OCI-LY7 (cell line): ENCODE measurements around the gene PON1. TPM values are rescaled to one million over a fixed set of nuclear protein-coding genes. Genes with fewer than 3 reads are reported as not detected.

ENCODE experiments used
- BruUV-seq: library from RNA; stranded (reverse); fragments of 400-500 nt; replicated peaks from 2 replicates; lab custom pipeline; 2021; lab: Mats Ljungman, UMichigan
- CTCF ChIA-PET: fragments of 300-600 bp; sonication (Branson Sonifier 250); formaldehyde crosslinking; loops from one replicate; lab custom pipeline; 2022; ENCODE audit warnings: antibody characterized with exemption; ENCODE audit not compliant: unreplicated experiment; lab: Charles Lee
- POLR2A ChIA-PET: fragments of 300-600 bp; sonication (Branson Sonifier 250); formaldehyde crosslinking; loops from one replicate; lab custom pipeline; 2022; ENCODE audit warnings: antibody characterized with exemption; lab: Charles Lee
- DNase-seq: peaks from one replicate; pipeline ENCODE4 v3.0.0-alpha.2; 2015; ENCODE audit warnings: low spot score
- H2AFZ ChIP-seq: fragments of 200-600 bp; sonication (generic), shearing (Covaris generic); 2 replicates; pipeline ENCODE4 v1.6.1; 2014; ENCODE audit warnings: mild to moderate bottlenecking, antibody characterized with exemption, low read length, moderate library complexity
- H3K27ac ChIP-seq: fragments of 200-600 bp; sonication (generic); 2 replicates; pipeline ENCODE4 v1.5.1; 2014; ENCODE audit warnings: mixed run types, low read depth, mild to moderate bottlenecking, moderate library complexity, low read length, inconsistent platforms; ENCODE audit not compliant: poor library complexity, severe bottlenecking
- H3K36me3 ChIP-seq: fragments of 200-600 bp; sonication (generic); 2 replicates; pipeline ENCODE4 v1.6.1; 2014; ENCODE audit warnings: mild to moderate bottlenecking, antibody characterized with exemption, low read length, moderate library complexity, mixed read lengths; ENCODE audit not compliant: insufficient read depth
- H3K4me1 ChIP-seq: fragments of 200-600 bp; sonication (generic); 2 replicates; pipeline ENCODE4 v1.5.1; 2014; ENCODE audit warnings: mild to moderate bottlenecking, low read length; ENCODE audit not compliant: insufficient read depth, poor library complexity, severe bottlenecking
- H3K4me2 ChIP-seq: fragments of 200-600 bp; sonication (generic); 2 replicates; pipeline ENCODE4 v1.6.1; 2014; ENCODE audit warnings: mild to moderate bottlenecking, low read length
- H3K4me3 ChIP-seq: fragments of 200-600 bp; sonication (generic); 2 replicates; pipeline ENCODE4 v1.5.1; 2014; ENCODE audit warnings: mild to moderate bottlenecking, low read depth, low read length; ENCODE audit not compliant: poor library complexity, severe bottlenecking
- H3K79me2 ChIP-seq: fragments of 200-600 bp; sonication (generic); 2 replicates; pipeline ENCODE4 v1.6.1; 2016; ENCODE audit warnings: low read depth, mild to moderate bottlenecking, low read length, moderate library complexity, mixed read lengths; ENCODE audit not compliant: insufficient read depth
- H3K9me2 ChIP-seq: fragments of 200-600 bp; sonication (generic); 2 replicates; pipeline ENCODE4 v1.6.1; 2016; ENCODE audit warnings: mild to moderate bottlenecking, low read length, mixed read lengths; ENCODE audit not compliant: insufficient read depth
- H3K9me3 ChIP-seq: fragments of 200-600 bp; sonication (generic); 2 replicates; pipeline ENCODE4 v1.6.1; 2014; ENCODE audit warnings: mild to moderate bottlenecking, mixed run types, low read length, mixed read lengths
- H4K20me1 ChIP-seq: fragments of 200-600 bp; sonication (generic); 2 replicates; pipeline ENCODE4 v1.6.1; 2014; ENCODE audit warnings: mild to moderate bottlenecking, antibody characterized with exemption, low read length, moderate library complexity, mixed read lengths; ENCODE audit not compliant: insufficient read depth
- EZH2phosphoT487 ChIP-seq: fragments of 200-600 bp; sonication (generic); IDR thresholded peaks from 2 replicates; pipeline ENCODE4 v1.6.1; 2018; ENCODE audit warnings: low read depth, borderline replicate concordance, mild to moderate bottlenecking, mixed run types, antibody characterized with exemption, low read length, moderate library complexity, mixed read lengths
- intact Hi-C: fragments of 100-400 bp; cut with micrococcal nuclease; formaldehyde crosslinking; loops from one replicate; pipeline ENCODE4 v1.10.0; 2022; ENCODE audit not compliant: unreplicated experiment
- small RNA-seq: library from RNA; depleted of rRNA; stranded (forward); fragments of <200 nt; gene quantifications from one replicate; pipeline ENCODE3, GENCODE V24; 2014
- total RNA-seq, 2 experiments: library from RNA; depleted of rRNA in 1 of 2; stranded (reverse); fragments of >200 nt in 1 of 2; shearing (Covaris generic) in 1 of 2; gene quantifications; 2 replicates each; pipeline ENCODE4 v1.2.3, GENCODE V29; 2014 to 2022
- TF ChIP-seq, protein P1 (sequence below): fragments of 200-600 bp; sonication (generic); conservative IDR thresholded peaks from 2 replicates; pipeline ENCODE4 v1.5.1; 2014; ENCODE audit warnings: mild to moderate bottlenecking, antibody characterized with exemption, low read length, moderate library complexity, mixed read lengths

The PON1 gene
- total RNA-seq, 2 experiments from 2014 or later, result not detected

DNA sequence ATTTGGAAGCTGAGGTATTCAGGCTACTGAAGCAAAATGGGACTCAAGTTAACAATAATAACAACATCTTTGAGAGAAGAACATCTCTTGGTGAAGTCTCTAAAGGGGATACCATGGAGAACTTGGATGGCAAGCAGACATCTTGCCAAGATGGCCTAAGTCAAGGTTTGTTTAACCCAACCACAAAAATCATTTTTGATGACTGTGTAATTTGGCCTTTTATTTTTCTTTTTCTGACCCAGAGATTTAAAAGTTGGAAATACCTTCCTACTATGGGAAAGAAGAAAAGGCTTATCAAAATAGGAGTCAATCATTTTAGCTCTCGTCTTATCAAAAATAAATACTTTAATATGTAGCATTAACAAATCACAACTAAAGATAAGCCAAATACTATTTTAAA lies 72.4 kb downstream of the PON1 start:
- CTCF ChIA-PET, result no interaction called here
- DNase-seq, result no peak

DNA sequence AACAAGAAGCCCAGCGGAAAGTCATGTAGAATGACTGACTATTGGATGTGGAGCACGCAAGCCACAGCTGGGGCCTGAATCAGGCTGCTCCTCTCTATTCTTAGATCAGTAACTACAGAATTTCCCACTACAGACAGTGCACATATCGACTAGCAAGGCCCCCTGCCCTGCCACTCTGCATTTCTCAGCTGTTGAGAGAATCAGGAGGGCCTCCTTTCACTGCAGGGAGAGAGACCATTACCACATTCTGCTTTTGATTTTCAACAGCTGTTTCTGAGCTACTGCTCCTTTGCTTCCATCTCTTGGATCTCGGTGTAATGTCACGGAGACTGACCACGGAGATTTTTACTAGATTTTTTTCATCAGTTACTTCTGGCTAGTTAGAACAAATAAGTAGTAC lies 73.8 kb downstream of the PON1 start:
- CTCF ChIA-PET, result no interaction called here
- POLR2A ChIA-PET, result no interaction called here

More for the DNA sequence above, 72.4 kb downstream of the PON1 start:
- TF ChIP-seq, protein P1, sequence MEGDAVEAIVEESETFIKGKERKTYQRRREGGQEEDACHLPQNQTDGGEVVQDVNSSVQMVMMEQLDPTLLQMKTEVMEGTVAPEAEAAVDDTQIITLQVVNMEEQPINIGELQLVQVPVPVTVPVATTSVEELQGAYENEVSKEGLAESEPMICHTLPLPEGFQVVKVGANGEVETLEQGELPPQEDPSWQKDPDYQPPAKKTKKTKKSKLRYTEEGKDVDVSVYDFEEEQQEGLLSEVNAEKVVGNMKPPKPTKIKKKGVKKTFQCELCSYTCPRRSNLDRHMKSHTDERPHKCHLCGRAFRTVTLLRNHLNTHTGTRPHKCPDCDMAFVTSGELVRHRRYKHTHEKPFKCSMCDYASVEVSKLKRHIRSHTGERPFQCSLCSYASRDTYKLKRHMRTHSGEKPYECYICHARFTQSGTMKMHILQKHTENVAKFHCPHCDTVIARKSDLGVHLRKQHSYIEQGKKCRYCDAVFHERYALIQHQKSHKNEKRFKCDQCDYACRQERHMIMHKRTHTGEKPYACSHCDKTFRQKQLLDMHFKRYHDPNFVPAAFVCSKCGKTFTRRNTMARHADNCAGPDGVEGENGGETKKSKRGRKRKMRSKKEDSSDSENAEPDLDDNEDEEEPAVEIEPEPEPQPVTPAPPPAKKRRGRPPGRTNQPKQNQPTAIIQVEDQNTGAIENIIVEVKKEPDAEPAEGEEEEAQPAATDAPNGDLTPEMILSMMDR, result no peak
- TF ChIP-seq EZH2phosphoT487, result no peak
- no peak overlapping the region for H3K4me3 ChIP-seq
- POLR2A ChIA-PET, result interaction anchor here (0.7 kb wide), 1 partner anchor 11 kb away, joined by 3 read pairs; no protein-coding TSS in a partner anchor
- intact Hi-C loops, result no loop called here
- H3K79me2 ChIP-seq, result no peaks in the 10 kb centered on the region
- no peaks in the 10 kb centered on the region for H3K9me3 ChIP-seq
- no peak overlapping the region for H2AFZ ChIP-seq
- no peaks in the 10 kb centered on the region for H3K9me2 ChIP-seq
- no peaks in the 10 kb centered on the region for H3K4me1 ChIP-seq
- no TSS peak for BruUV-seq
- no peaks in the 10 kb centered on the region for H4K20me1 ChIP-seq
- H3K27ac ChIP-seq, result no peak overlapping the region
- H3K36me3 ChIP-seq, result no peaks in the 10 kb centered on the region
- H3K4me2 ChIP-seq, result no peak overlapping the region

More for the DNA sequence above, 73.8 kb downstream of the PON1 start:
- Histone ChIP-seq H3K79me2 (no peaks in the 10 kb centered on the region), H3K9me2 (no peaks in the 10 kb centered on the region), H3K9me3 (no peaks in the 10 kb centered on the region), H3K4me1 (no peaks in the 10 kb centered on the region), H3K4me2 (no peak overlapping the region), H3K4me3 (no peak overlapping the region), H4K20me1 (no peaks in the 10 kb centered on the region), H3K36me3 (no peaks in the 10 kb centered on the region), H2AFZ (no peak overlapping the region), H3K27ac (no peak overlapping the region)
- DNase-seq, result no peak
- intact Hi-C loops, result no loop called here
- TF ChIP-seq, protein P1, result no peak
- TF ChIP-seq EZH2phosphoT487, result no peak
- BruUV-seq, result no TSS peak

Small RNA genes within 50 kb of the gene (small RNA-seq; reads per million reads assigned to genes)
- not detected for gene AC004022.2

Other genes with a start within 250 kb of the PON1 start
- not detected in 2 replicates for gene PON3, start 71.8 kb upstream of the PON1 start, total RNA-seq (2014; rRNA removed; shearing (Covaris generic))
- not detected in 2 replicates for gene PON3, start 71.8 kb upstream of the PON1 start, total RNA-seq (2022)
- not detected in 2 replicates for gene PON2, start 110.5 kb upstream of the PON1 start, total RNA-seq (2014; rRNA removed; shearing (Covaris generic))
- not detected in 2 replicates for gene PON2, start 110.5 kb upstream of the PON1 start, total RNA-seq (2022)
- gene ASB4, start 161.4 kb upstream of the PON1 start, total RNA-seq (2014; rRNA removed; shearing (Covaris generic)), result not detected in 2 replicates
- not detected in 2 replicates for gene ASB4, start 161.4 kb upstream of the PON1 start, total RNA-seq (2022)